H9 (cell line): ENCODE measurements around the gene GPRASP3. TPM values are rescaled to one million over a fixed set of nuclear protein-coding genes. Genes with fewer than 3 reads are reported as not detected.

Experiments
- DNase-seq: peaks from one replicate; pipeline ENCODE4 v3.0.0-alpha.2; 2017
- H2AFZ ChIP-seq: one replicate; pipeline ENCODE4 v1.6.1; 2013; ENCODE audit warnings: mild to moderate bottlenecking, low read length, control low read depth, moderate library complexity
- H2AK5ac ChIP-seq: 2 replicates; pipeline ENCODE4 v1.6.1; 2013; ENCODE audit warnings: low read length, control low read depth, mixed read lengths; ENCODE audit not compliant: insufficient read length
- H2BK120ac ChIP-seq: one replicate; pipeline ENCODE4 v1.6.1; 2013; ENCODE audit warnings: low read depth, mild to moderate bottlenecking, low read length, control low read depth, inconsistent platforms; ENCODE audit not compliant: poor library complexity, severe bottlenecking
- H2BK12ac ChIP-seq: 2 replicates; pipeline ENCODE4 v1.6.1; 2013; ENCODE audit warnings: low read length, control low read depth, mixed read lengths, low read depth; ENCODE audit not compliant: insufficient read length
- H2BK15ac ChIP-seq: 2 replicates; pipeline ENCODE4 v1.6.1; 2013; ENCODE audit warnings: low read depth, low read length, control low read depth
- H2BK20ac ChIP-seq: one replicate; pipeline ENCODE4 v1.6.1; 2013; ENCODE audit warnings: low read depth, mild to moderate bottlenecking, low read length, control low read depth, inconsistent platforms; ENCODE audit not compliant: poor library complexity, severe bottlenecking
- H2BK5ac ChIP-seq: 2 replicates; pipeline ENCODE4 v1.6.1; 2013; ENCODE audit warnings: low read length, control low read depth, mixed read lengths; ENCODE audit not compliant: insufficient read length
- H3K14ac ChIP-seq: 2 replicates; pipeline ENCODE4 v1.6.1; 2013; ENCODE audit warnings: low read length, control low read depth; ENCODE audit not compliant: insufficient read depth
- H3K18ac ChIP-seq: 2 replicates; pipeline ENCODE4 v1.6.1; 2013; ENCODE audit warnings: low read depth, mild to moderate bottlenecking, mixed read lengths, low read length, control low read depth; ENCODE audit not compliant: insufficient read length
- H3K23ac ChIP-seq: 2 replicates; pipeline ENCODE4 v1.6.1; 2013; ENCODE audit warnings: low read length, control low read depth, mixed read lengths, low read depth; ENCODE audit not compliant: insufficient read length
- H3K23me2 ChIP-seq: 2 replicates; pipeline ENCODE4 v1.6.1; 2013; ENCODE audit warnings: low read depth, mild to moderate bottlenecking, mixed read lengths, low read length, control low read depth; ENCODE audit not compliant: insufficient read length, poor library complexity, severe bottlenecking
- H3K27ac ChIP-seq: 2 replicates; pipeline ENCODE4 v1.5.1; 2013; ENCODE audit warnings: low read length, control low read depth, mixed read lengths, low read depth; ENCODE audit not compliant: insufficient read length
- H3K27me3 ChIP-seq: 2 replicates; pipeline ENCODE4 v1.6.1; 2013; ENCODE audit warnings: low read length, control low read depth, inconsistent platforms; ENCODE audit not compliant: insufficient read depth
- H3K4ac ChIP-seq: 2 replicates; pipeline ENCODE4 v1.6.1; 2013; ENCODE audit warnings: low read depth, mild to moderate bottlenecking, control low read depth, inconsistent platforms, low read length, moderate library complexity
- H3K4me1 ChIP-seq: 2 replicates; pipeline ENCODE4 v1.6.1; 2013; ENCODE audit warnings: low read length, control low read depth, inconsistent platforms; ENCODE audit not compliant: insufficient read depth
- H3K4me2 ChIP-seq: 2 replicates; pipeline ENCODE4 v1.6.1; 2013; ENCODE audit warnings: low read length, control low read depth, mixed read lengths; ENCODE audit not compliant: insufficient read length, insufficient read depth
- H3K56ac ChIP-seq: 2 replicates; pipeline ENCODE4 v1.6.1; 2013; ENCODE audit warnings: low read depth, mild to moderate bottlenecking, mixed read lengths, low read length, control low read depth; ENCODE audit not compliant: insufficient read length
- H3K79me1 ChIP-seq: 2 replicates; pipeline ENCODE4 v1.6.1; 2013; ENCODE audit warnings: low read depth, mild to moderate bottlenecking, moderate library complexity, low read length, control low read depth, inconsistent platforms; ENCODE audit not compliant: insufficient read depth, poor library complexity, severe bottlenecking
- H3K79me2 ChIP-seq: 2 replicates; pipeline ENCODE4 v1.6.1; 2013; ENCODE audit warnings: low read length, control low read depth, inconsistent platforms; ENCODE audit not compliant: insufficient read depth
- H3K9ac ChIP-seq: 2 replicates; pipeline ENCODE4 v1.6.1; 2013; ENCODE audit warnings: low read length, control low read depth, mixed read lengths; ENCODE audit not compliant: insufficient read length; ENCODE audit errors: extremely low read depth
- H3K9me3 ChIP-seq: one replicate; pipeline ENCODE4 v1.6.1; 2013; ENCODE audit warnings: low read depth, low read length, inconsistent platforms; ENCODE audit not compliant: control insufficient read depth
- H3T11ph ChIP-seq: one replicate; pipeline ENCODE4 v1.6.1; 2013; ENCODE audit warnings: mild to moderate bottlenecking, low read length, control low read depth, inconsistent platforms
- H4K20me1 ChIP-seq: one replicate; pipeline ENCODE4 v1.6.1; 2013; ENCODE audit not compliant: control insufficient read depth, insufficient read length, insufficient read depth
- H4K5ac ChIP-seq: 2 replicates; pipeline ENCODE4 v1.6.1; 2013; ENCODE audit warnings: low read depth, mild to moderate bottlenecking, mixed read lengths, low read length, control low read depth; ENCODE audit not compliant: insufficient read length
- H4K8ac ChIP-seq: replicated peaks from 2 replicates; pipeline ENCODE4 v1.6.1; 2013; ENCODE audit warnings: low read length, control low read depth, mixed read lengths, low read depth; ENCODE audit not compliant: insufficient read length
- H4K91ac ChIP-seq: 2 replicates; pipeline ENCODE4 v1.6.1; 2013; ENCODE audit warnings: low read depth, mild to moderate bottlenecking, moderate library complexity, mixed read lengths, low read length, control low read depth; ENCODE audit not compliant: insufficient read length
- H3K27ac Mint-ChIP-seq, 3 experiments: 2 replicates in 2 of 3; 3 replicates in 1 of 3; pipeline ENCODE4 v1.8.0; 2020 to 2021; ENCODE audit warnings: mixed read lengths in 3 of 3, mild to moderate bottlenecking in 1 of 3, moderate library complexity in 1 of 3
- H3K27me3 Mint-ChIP-seq: 2 replicates; pipeline ENCODE4 v1.8.0; 2021; ENCODE audit warnings: low read depth, mild to moderate bottlenecking, moderate library complexity, mixed read lengths
- H3K36me3 Mint-ChIP-seq, 3 experiments: 2 replicates in 2 of 3; 3 replicates in 1 of 3; pipeline ENCODE4 v1.8.0; 2020 to 2021; ENCODE audit warnings: low read depth in 3 of 3, mixed read lengths in 3 of 3; ENCODE audit not compliant: insufficient read depth in 1 of 3
- H3K4me1 Mint-ChIP-seq, 2 experiments: 2 replicates each; pipeline ENCODE4 v1.8.0; 2020; ENCODE audit warnings: mixed read lengths in 2 of 2
- H3K4me3 Mint-ChIP-seq, 2 experiments: 2 replicates in 1 of 2; 3 replicates in 1 of 2; pipeline ENCODE4 v1.8.0; 2020 to 2021; ENCODE audit warnings: mild to moderate bottlenecking in 2 of 2, mixed read lengths in 2 of 2, moderate library complexity in 1 of 2
- H3K9me3 Mint-ChIP-seq, 2 experiments: 2 replicates in 1 of 2; 3 replicates in 1 of 2; pipeline ENCODE4 v1.8.0; 2020; ENCODE audit warnings: mild to moderate bottlenecking in 2 of 2, mixed read lengths in 2 of 2, moderate library complexity in 1 of 2
- CTCF ChIP-seq: fragments of 200-600 bp; sonication (generic); conservative IDR thresholded peaks from 3 replicates; pipeline ENCODE4 v1.8.0; 2021; ENCODE audit warnings: antibody characterized with exemption, mild to moderate bottlenecking
- WGBS: extraction: QIAGEN DNeasy Blood & Tissue Kit; methylation state at CpG from one replicate; pipeline ENCODE4 v1.1.7; 2013; ENCODE audit warnings: missing lambda C conversion rate, low lambda C conversion rate, mixed read lengths; ENCODE audit not compliant: insufficient read length; ENCODE audit errors: extremely low coverage; 5-methylcytosine and 5-hydroxymethylcytosine counted together
- total RNA-seq: library from RNA; stranded (reverse); gene quantifications from 2 replicates; pipeline ENCODE4 v1.2.1, GENCODE V29; 2021

The GPRASP3 gene
- total RNA-seq, 1 experiment from 2014 or later, result 4.8 TPM

- no peak overlapping the region for H3K4me2 ChIP-seq
- Mint-ChIP-seq H3K4me3 (no peak overlapping the region), H3K4me1 (peaks cover 2% of the 10 kb centered on the region in 2 experiments; a peak in 1 of 4 replicates), H3K9me3 (peaks cover 61 to 66% of the 10 kb centered on the region in 2 experiments), H3K36me3 (peaks cover 6 to 10% (median 6%) of the 10 kb centered on the region in 3 experiments), H3K27ac (no peak overlapping the region), H3K27me3 (peaks cover 20% of the 10 kb centered on the region)
- H3K23ac ChIP-seq, result no peak overlapping the region
- no peak overlapping the region for H4K91ac ChIP-seq
- H3K27ac ChIP-seq, result no peak overlapping the region
- no peak overlapping the region for H2AK5ac ChIP-seq
- H2BK12ac ChIP-seq, result no peak overlapping the region
- WGBS, result no CpG with 5 or more reads among the region's 2 CpGs
- peaks cover 14% of the 10 kb centered on the region for H3K9me3 ChIP-seq
- H3K79me1 ChIP-seq, result no peaks in the 10 kb centered on the region
- H4K5ac ChIP-seq, result no peak overlapping the region
- H3T11ph ChIP-seq, result no peak overlapping the region
- H2BK5ac ChIP-seq, result no peak overlapping the region
- H3K23me2 ChIP-seq, result peaks cover 4% of the 10 kb centered on the region
- no peaks in the 10 kb centered on the region for H3K79me2 ChIP-seq
- no peak overlapping the region for H2BK20ac ChIP-seq
- H3K56ac ChIP-seq, result no peak overlapping the region
- H2AFZ ChIP-seq, result no peak overlapping the region
- no peak overlapping the region for H3K4ac ChIP-seq
- no peak overlapping the region for H3K18ac ChIP-seq
- DNase-seq, result no peak
- H3K4me1 ChIP-seq, result no peaks in the 10 kb centered on the region
- H2BK15ac ChIP-seq, result no peak overlapping the region
- no peaks in the 10 kb centered on the region for H4K20me1 ChIP-seq
- no peak overlapping the region for H3K9ac ChIP-seq
- H3K27me3 ChIP-seq, result no peaks in the 10 kb centered on the region; the same call in 1 of the 2 replicates
- H3K14ac ChIP-seq, result no peak overlapping the region
- no peak overlapping the region for H2BK120ac ChIP-seq
- H4K8ac ChIP-seq, result no peak overlapping the region
- TF ChIP-seq CTCF, result no peak
Observed at GRCh38 chrX:102708900-102709299, 11.6 kb upstream of the GPRASP3 start.
